HEK293 (cell line): ENCODE results near the gene APOL4.

Experiments used
- CTCF ChIA-PET: fragments of 350-600 bp; formaldehyde crosslinking; extraction: SDS; loops from one replicate; lab custom pipeline; 2021; ENCODE audit warnings: antibody characterized with exemption; lab: Yijun Ruan, JAX
- POLR2A ChIA-PET: fragments of 300-600 bp; formaldehyde crosslinking; extraction: SDS; loops from one replicate; lab custom pipeline; 2020; ENCODE audit warnings: antibody characterized with exemption, inconsistent platforms; lab: Yijun Ruan, JAX
- H3K27ac ChIP-seq: fragments of 200-500 bp; sonication (Bioruptor generic); 2 replicates; pipeline ENCODE4 v1.5.1; 2014; ENCODE audit warnings: low read depth, low read length, control low read depth, inconsistent platforms; ENCODE audit errors: extremely low read depth
- H3K36me3 ChIP-seq, 2 experiments: fragments of 200-500 bp in 1 of 2; sonication (Bioruptor generic) in 1 of 2; 1 replicate in 1 of 2; 2 replicates in 1 of 2; pipeline ENCODE4 v1.5.1; 2014 to 2017; ENCODE audit warnings: inconsistent platforms in 2 of 2, low read length in 2 of 2; ENCODE audit not compliant: control insufficient read depth in 2 of 2, insufficient read depth in 1 of 2
- H3K4me1 ChIP-seq: fragments of 200-500 bp; sonication (Bioruptor generic); 2 replicates; pipeline ENCODE4 v1.5.1; 2014; ENCODE audit warnings: mild to moderate bottlenecking, low read length, inconsistent platforms; ENCODE audit not compliant: control insufficient read depth, insufficient read depth
- H3K4me3 ChIP-seq: 2 replicates; pipeline ENCODE4 v1.5.1; 2011; ENCODE audit warnings: low read depth, mild to moderate bottlenecking, control low read depth, low read length, moderate library complexity
- H3K9me3 ChIP-seq: fragments of 200-500 bp; sonication (Bioruptor generic); 2 replicates; pipeline ENCODE4 v1.5.1; 2014; ENCODE audit warnings: low read depth, low read length, inconsistent platforms; ENCODE audit not compliant: control insufficient read depth, insufficient read depth
- KLF10 ChIP-seq: fragments of 450-650 bp; IDR thresholded peaks from 2 replicates; pipeline ENCODE4 v1.5.1; 2018; ENCODE audit warnings: missing biosample characterization, mild to moderate bottlenecking, missing genetic modification characterization
- KLF7 ChIP-seq: fragments of 450-650 bp; formaldehyde crosslinking; IDR thresholded peaks from 2 replicates; pipeline ENCODE4 v1.5.1; 2016; ENCODE audit warnings: missing biosample characterization, missing genetic modification characterization, borderline replicate concordance
- MEIS1 ChIP-seq: sonication (generic); formaldehyde crosslinking; IDR thresholded peaks from 2 replicates; pipeline ENCODE4 v1.8.1; 2022; ENCODE audit warnings: missing genetic modification reagents, mild to moderate bottlenecking, borderline replicate concordance
- MYNN ChIP-seq: fragments of 450-650 bp; formaldehyde crosslinking; IDR thresholded peaks from 2 replicates; pipeline ENCODE4 v1.5.1; 2016; ENCODE audit warnings: missing biosample characterization, missing genetic modification characterization, borderline replicate concordance
- OSR2 ChIP-seq: fragments of 450-650 bp; formaldehyde crosslinking; IDR thresholded peaks from 2 replicates; pipeline ENCODE4 v1.5.1; 2016; ENCODE audit warnings: missing biosample characterization, missing genetic modification characterization
- REST ChIP-seq: fragments of 450-650 bp; formaldehyde crosslinking; IDR thresholded peaks from 2 replicates; pipeline ENCODE4 v1.5.1; 2016; ENCODE audit warnings: missing biosample characterization, missing genetic modification characterization
- SETDB1 ChIP-seq: IDR thresholded peaks from one replicate; pipeline ENCODE4 v1.6.1; 2017; ENCODE audit warnings: mild to moderate bottlenecking, low read length, moderate library complexity, mixed read lengths; ENCODE audit not compliant: insufficient read length
- ZBTB1 ChIP-seq: fragments of 450-650 bp; formaldehyde crosslinking; IDR thresholded peaks from 2 replicates; pipeline ENCODE4 v1.5.1; 2016; ENCODE audit warnings: missing biosample characterization, missing genetic modification characterization
- ZBTB49 ChIP-seq: fragments of 450-650 bp; formaldehyde crosslinking; IDR thresholded peaks from 2 replicates; pipeline ENCODE4 v1.5.1; 2016; ENCODE audit warnings: missing biosample characterization, missing genetic modification characterization, low read depth
- ZBTB6 ChIP-seq: fragments of 450-650 bp; formaldehyde crosslinking; IDR thresholded peaks from 2 replicates; pipeline ENCODE4 v1.5.1; 2017; ENCODE audit warnings: missing biosample characterization, missing genetic modification characterization
- ZNF274 ChIP-seq, 2 experiments: fragments of 200-500 bp in 1 of 2; fragments of 450-650 bp in 1 of 2; sonication (Bioruptor generic) in 1 of 2; formaldehyde crosslinking in 1 of 2; IDR thresholded peaks; 2 replicates each; pipeline versions ENCODE4 v1.5.1 to v1.6.1; 2014 to 2016; ENCODE audit warnings: borderline replicate concordance in 1 of 2, inconsistent platforms in 1 of 2, low read length in 1 of 2, missing biosample characterization in 1 of 2, missing genetic modification characterization in 1 of 2
- ZNF311 ChIP-seq: fragments of 450-650 bp; formaldehyde crosslinking; IDR thresholded peaks from 2 replicates; pipeline ENCODE4 v1.5.1; 2017; ENCODE audit warnings: missing biosample characterization, missing genetic modification characterization, borderline replicate concordance
- ZNF426 ChIP-seq: fragments of 450-650 bp; formaldehyde crosslinking; IDR thresholded peaks from 2 replicates; pipeline ENCODE4 v1.5.1; 2017; ENCODE audit warnings: missing biosample characterization, missing genetic modification characterization, mild to moderate bottlenecking, inconsistent platforms, moderate library complexity
- ZNF610 ChIP-seq: fragments of 450-650 bp; formaldehyde crosslinking; IDR thresholded peaks from 2 replicates; pipeline ENCODE4 v1.5.1; 2016; ENCODE audit warnings: missing biosample characterization, missing genetic modification characterization, borderline replicate concordance
- ZNF654 ChIP-seq: fragments of 450-650 bp; formaldehyde crosslinking; IDR thresholded peaks from 2 replicates; pipeline ENCODE4 v1.5.1; 2016; ENCODE audit warnings: low read depth, missing biosample characterization, missing genetic modification characterization
- ZNF664 ChIP-seq: fragments of 450-650 bp; formaldehyde crosslinking; IDR thresholded peaks from 2 replicates; pipeline ENCODE4 v1.5.1; 2016; ENCODE audit warnings: missing biosample characterization, missing genetic modification characterization
- ZNF768 ChIP-seq: fragments of 450-650 bp; formaldehyde crosslinking; IDR thresholded peaks from 2 replicates; pipeline ENCODE4 v1.5.1; 2018; ENCODE audit warnings: missing biosample characterization, mild to moderate bottlenecking, missing genetic modification characterization
- ZNF837 ChIP-seq: fragments of 450-650 bp; formaldehyde crosslinking; IDR thresholded peaks from 2 replicates; pipeline ENCODE4 v1.5.1; 2016; ENCODE audit warnings: missing biosample characterization, missing genetic modification characterization
- TF ChIP-seq, protein P1 (sequence below): fragments of 450-650 bp; IDR thresholded peaks from 2 replicates; pipeline ENCODE4 v1.5.1; 2018; ENCODE audit warnings: missing biosample characterization, missing genetic modification characterization

APOL4 gene

GRCh38 chr22:36180928-36181327 lies 20.7 kb downstream of the APOL4 start (continued):
- no peak for TF ChIP-seq REST
- TF ChIP-seq ZBTB49 (tag by site-specific recombination), result no peak
- TF ChIP-seq MYNN (tag by site-specific recombination), result no peak

DNA sequence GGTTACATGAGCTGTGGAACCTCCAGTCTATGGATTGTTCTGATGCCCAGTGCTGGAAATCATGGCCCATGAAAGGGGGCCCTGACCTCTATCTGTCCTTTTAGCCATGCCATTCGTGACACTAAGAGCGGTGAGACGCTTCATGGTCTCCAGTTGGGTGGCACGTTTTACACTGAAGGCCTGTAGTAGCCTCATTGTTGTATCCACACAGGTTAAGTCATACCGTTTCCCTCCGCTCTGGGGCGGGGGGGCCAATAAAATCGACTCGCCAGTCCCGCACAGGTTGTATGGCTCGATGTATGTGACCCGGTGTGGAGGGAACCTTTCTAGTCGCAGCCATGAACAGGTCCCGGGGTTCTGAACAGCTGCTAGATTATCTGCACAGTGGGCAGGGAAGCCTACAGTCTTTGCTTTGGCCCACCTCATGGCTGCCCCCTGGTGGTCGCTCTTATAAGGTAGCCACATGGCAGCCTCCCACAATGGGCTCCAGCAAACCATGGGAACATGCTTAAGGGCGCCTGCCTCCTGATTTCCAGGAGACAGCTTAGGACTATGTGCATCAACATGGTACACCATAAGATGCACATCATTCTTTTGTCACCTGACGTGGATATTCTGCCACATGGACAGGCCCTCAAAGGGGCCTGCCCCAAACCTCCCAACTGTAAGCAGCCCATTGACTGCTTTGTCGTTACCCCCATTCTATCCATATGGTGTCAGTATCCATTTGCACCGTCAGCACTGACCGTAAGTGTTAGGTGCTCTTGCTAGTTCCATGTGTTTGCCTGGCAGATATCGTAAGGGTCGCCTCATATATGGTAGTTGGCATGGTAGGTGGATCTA lies 21.4 kb downstream of the APOL4 start:
- ChIA-PET CTCF (interaction anchor here (0.6 to 8.0 kb wide), 26 partner anchors 8 to 1060 kb away, joined by 3 to 63 read pairs (median 5); partner anchors contain the start of genes APOL2 and APOL3), POLR2A (interaction anchor here (1.0 kb wide), 1 partner anchor 300 kb away, joined by 5 read pairs; no protein-coding TSS in a partner anchor)
- no peaks in the 10 kb centered on the region for H3K36me3 ChIP-seq
- no peak for TF ChIP-seq ZNF768 (tag by site-specific recombination)
- no peak for TF ChIP-seq ZNF274 (IDR thresholded peaks at IDR 0.05; ENCODE audit: low read length)
- no peak for TF ChIP-seq ZNF274 (tag by site-specific recombination; IDR thresholded peaks at IDR 0.05; ENCODE audit: borderline replicate concordance)
- TF ChIP-seq ZNF654 (tag by site-specific recombination), result 0 out of 2 replicates have a peak, but pooled peaks have one; percentile 24
- no peak for TF ChIP-seq ZNF311 (tag by site-specific recombination)
- no peak for TF ChIP-seq ZNF610 (tag by site-specific recombination)
- H3K27ac ChIP-seq, result no peak overlapping the region
- H3K4me3 ChIP-seq, result no peak overlapping the region
- no peaks in the 10 kb centered on the region for H3K4me1 ChIP-seq
- H3K9me3 ChIP-seq, result no peaks in the 10 kb centered on the region

- no peaks in the 10 kb centered on the region for H3K9me3 ChIP-seq
- no peaks in the 10 kb centered on the region for H3K36me3 ChIP-seq
- H3K4me3 ChIP-seq, result no peak overlapping the region
- no peak overlapping the region for H3K27ac ChIP-seq
- TF ChIP-seq ZNF664 (tag by site-specific recombination), result no peak
- peak; percentile 42 for TF ChIP-seq SETDB1
- ChIA-PET POLR2A (interaction anchor here (0.6 kb wide), 1 partner anchor 205 kb away, joined by 3 read pairs; no protein-coding TSS in a partner anchor), CTCF (interaction anchor here (0.6 to 8.0 kb wide), 11 partner anchors 8 to 309 kb away, joined by 3 to 63 read pairs (median 4); no protein-coding TSS in a partner anchor)
- H3K4me1 ChIP-seq, result no peaks in the 10 kb centered on the region
These were observed 24.4 kb downstream of the APOL4 start for GRCh38 chr22:36177160-36177559.

DNA sequence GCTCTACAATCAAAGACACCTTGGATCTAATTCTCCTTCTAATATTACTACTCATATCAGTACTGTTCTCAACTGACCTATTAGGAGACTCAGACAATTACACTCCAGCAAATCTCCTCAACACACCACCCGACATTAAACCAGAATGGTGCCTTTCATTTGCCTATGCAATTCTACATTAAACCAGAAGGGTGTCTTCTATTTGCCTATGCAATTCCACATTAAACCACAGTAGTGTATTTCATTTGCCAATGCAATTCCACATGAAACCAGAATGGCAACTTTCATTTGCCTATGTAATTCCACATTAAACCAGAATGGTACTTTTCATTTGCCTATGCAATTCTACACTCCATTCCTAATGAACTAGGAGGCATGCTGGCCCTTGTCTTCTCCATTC lies 25.7 kb downstream of the APOL4 start:
- Histone ChIP-seq H3K4me3 (no peak overlapping the region), H3K9me3 (no peaks in the 10 kb centered on the region), H3K4me1 (no peaks in the 10 kb centered on the region), H3K36me3 (no peaks in the 10 kb centered on the region), H3K27ac (no peak overlapping the region)
- POLR2A ChIA-PET, result no interaction called here
- CTCF ChIA-PET, result interaction anchor here (0.8 to 2.0 kb wide), 4 partner anchors 13 to 102 kb away, joined by 3 to 5 read pairs (median 4); no protein-coding TSS in a partner anchor
- TF ChIP-seq MEIS1 (CRISPR knock-in tag) (no peak), ZNF837 (tag by site-specific recombination) (no peak), ZNF426 (tag by site-specific recombination) (no peak), ZBTB6 (no peak), ZBTB1 (tag by site-specific recombination) (no peak), ZNF654 (tag by site-specific recombination) (no peak), KLF10 (no peak), OSR2 (tag by site-specific recombination) (no peak), KLF7 (tag by site-specific recombination) (no peak)
- TF ChIP-seq, protein P1, sequence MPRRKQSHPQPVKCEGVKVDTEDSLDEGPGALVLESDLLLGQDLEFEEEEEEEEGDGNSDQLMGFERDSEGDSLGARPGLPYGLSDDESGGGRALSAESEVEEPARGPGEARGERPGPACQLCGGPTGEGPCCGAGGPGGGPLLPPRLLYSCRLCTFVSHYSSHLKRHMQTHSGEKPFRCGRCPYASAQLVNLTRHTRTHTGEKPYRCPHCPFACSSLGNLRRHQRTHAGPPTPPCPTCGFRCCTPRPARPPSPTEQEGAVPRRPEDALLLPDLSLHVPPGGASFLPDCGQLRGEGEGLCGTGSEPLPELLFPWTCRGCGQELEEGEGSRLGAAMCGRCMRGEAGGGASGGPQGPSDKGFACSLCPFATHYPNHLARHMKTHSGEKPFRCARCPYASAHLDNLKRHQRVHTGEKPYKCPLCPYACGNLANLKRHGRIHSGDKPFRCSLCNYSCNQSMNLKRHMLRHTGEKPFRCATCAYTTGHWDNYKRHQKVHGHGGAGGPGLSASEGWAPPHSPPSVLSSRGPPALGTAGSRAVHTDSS (tag by site-specific recombination), result no peak
